Measurements from ENCODE around the gene HDHD3.

DNA sequence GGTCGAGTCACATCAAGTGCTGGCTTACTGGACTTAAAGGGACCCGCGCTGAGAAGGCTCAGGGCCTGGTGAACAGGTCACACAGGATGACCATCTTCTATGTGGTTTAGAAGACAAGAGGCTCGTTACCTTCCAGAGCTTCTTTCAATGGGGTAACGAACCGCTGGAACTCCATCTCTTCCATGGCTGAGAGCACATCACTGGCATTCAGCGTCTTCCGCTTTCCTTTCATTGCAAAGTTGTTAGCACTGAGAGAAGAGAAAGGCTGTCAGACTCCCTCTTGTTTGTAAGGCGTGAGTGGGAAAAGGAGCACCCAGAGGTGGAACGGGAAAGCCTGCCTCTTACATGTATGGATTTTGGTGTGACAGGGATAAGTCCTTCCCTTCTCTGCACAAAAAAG, 32.7 kb upstream of the HDHD3 start:
- TF ChIP-seq, protein P1, sequence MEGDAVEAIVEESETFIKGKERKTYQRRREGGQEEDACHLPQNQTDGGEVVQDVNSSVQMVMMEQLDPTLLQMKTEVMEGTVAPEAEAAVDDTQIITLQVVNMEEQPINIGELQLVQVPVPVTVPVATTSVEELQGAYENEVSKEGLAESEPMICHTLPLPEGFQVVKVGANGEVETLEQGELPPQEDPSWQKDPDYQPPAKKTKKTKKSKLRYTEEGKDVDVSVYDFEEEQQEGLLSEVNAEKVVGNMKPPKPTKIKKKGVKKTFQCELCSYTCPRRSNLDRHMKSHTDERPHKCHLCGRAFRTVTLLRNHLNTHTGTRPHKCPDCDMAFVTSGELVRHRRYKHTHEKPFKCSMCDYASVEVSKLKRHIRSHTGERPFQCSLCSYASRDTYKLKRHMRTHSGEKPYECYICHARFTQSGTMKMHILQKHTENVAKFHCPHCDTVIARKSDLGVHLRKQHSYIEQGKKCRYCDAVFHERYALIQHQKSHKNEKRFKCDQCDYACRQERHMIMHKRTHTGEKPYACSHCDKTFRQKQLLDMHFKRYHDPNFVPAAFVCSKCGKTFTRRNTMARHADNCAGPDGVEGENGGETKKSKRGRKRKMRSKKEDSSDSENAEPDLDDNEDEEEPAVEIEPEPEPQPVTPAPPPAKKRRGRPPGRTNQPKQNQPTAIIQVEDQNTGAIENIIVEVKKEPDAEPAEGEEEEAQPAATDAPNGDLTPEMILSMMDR (IDR thresholded peaks at IDR 0.05): no peak
- TF ChIP-seq POLR2A (IDR thresholded peaks at IDR 0.05): no peak

Data from thyroid gland (tissue), 4 donors.